ENCODE data around the gene DIS3L2. TPM values are rescaled to one million over a fixed set of nuclear protein-coding genes. Genes with fewer than 3 reads are reported as not detected.
"Not testable (repeated sequence)": the region's sequence is repeated elsewhere in the genome, so short reads cannot be mapped to it uniquely, and the experiment has no call there.

The DIS3L2 gene
- polyA plus RNA-seq, 3 donors = 31.3 to 35.4 (median 33.2) TPM

DNA sequence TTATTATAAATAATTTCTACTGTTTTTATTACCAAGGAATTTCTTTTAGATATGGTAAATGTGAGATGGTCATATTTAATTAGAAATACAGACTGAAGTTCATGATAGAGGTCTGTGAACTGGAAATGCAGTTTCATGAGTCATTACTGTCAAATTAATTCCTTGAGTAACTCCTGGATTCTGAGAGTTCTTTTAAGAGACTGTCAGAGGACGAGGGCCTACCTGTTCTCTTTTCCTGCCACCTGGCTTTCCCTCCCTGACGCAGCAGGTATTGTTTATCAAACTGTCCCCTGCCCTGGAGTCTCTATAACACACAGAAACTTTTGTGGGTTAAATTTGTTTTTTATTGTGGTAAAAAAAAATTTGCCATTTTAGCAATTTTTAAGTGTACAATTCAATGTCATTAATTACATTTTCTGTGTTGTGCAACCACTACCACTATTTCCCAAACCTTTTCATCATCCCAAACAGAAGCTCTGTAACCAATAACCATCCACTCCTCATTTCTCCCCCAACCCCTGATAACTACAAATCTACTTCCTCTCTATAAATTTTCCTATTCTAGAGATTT lies 142.6 kb downstream of the DIS3L2 start:
- DNase-seq (ENCODE audit: low read depth in 3 of 3, low spot score in 2 of 3) = no peak

DNA sequence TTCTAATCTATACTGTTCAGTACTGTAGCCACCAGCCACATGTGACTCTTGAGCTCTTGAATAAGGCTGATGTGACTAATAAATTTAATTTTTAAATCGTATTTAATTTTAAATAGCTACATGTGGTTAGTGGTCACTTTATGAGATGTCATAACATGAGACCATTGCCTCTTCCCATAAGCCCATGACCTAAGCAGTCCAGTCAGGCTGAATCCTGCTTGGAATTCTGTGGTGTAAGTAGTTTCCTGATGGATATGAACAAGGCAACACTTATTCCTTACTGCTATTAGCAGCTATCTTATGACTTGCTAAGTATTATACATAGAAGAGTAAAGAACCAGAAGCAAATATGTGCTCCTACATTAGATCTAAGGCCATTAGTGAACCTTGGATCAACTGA lies 150.0 kb downstream of the DIS3L2 start:
- DNase-seq (ENCODE audit: low read depth in 3 of 3, low spot score in 2 of 3) = no peak

DNA sequence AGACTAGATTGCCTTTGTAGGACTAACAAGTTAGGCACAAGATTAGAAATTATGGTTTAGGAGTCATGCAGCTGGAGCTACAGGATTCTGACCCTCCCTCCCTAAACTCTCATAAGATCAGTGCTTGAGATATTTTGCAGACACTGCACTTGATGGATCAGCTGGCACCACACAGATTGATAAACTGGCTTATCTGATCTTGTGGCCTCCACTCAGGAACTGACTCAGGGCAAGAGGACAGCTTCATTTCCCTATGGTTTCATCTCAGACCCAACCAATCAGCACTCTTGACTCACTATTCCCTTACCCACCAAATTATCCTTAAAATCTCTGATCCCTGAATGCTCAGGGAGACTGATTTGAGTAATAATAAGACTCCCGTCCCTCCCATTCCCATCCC lies 152.3 kb downstream of the DIS3L2 start:
- no peak for DNase-seq (ENCODE audit: low read depth in 3 of 3, low spot score in 2 of 3)

DNA sequence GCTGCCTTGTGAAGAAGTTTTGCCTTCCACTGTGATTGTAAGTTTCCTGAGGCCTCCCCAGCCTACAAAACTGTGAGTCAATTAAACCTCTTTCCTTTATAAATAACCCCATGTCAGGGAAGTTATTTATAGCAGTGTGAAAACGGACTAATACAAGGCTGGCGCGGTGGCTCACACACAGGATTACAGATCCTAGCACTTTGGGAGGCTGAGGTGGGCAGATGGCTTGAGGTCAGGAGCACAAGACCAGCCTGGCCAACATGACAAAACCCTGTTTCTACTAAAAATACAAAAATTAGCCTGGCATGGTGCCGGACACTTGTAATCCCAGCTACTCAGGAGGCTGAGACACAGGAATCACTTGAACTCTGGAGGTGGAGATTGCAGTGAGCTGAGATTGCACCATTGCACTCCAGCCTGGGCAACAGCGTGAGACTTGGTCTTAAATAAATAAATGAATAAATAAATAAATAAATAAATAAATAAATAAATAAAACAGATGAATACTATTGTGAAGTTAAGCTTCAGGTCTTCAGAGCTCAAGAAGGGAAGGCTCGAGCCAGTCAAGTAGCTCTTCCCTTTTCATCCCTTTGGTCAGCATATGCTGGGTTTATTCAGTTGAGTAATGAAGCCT lies 154.3 kb downstream of the DIS3L2 start:
- DNase-seq (ENCODE audit: low read depth in 3 of 3, low spot score in 2 of 3) = not testable (repeated sequence)

DNA sequence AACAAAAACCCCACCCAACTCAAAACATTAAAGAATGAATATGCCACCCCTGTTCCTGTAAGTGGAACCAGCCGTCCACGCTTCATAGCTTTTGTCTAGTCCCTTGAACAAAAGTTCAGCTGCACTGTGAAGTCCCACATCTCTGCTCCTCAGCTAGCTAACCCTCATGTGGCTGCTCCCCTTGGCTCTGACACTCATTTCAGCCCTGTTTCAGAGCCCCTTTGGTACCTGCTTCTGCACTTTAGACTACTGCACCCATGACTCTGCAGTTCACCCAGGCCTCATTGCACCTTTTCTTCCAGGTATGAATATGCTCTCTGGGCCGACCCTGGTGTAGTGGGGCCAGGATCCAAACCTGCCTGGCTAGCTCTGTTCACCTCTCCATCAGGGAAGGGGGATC lies 155.3 kb downstream of the DIS3L2 start:
- DNase-seq (ENCODE audit: low read depth in 3 of 3, low spot score in 2 of 3) = no peak

DNA sequence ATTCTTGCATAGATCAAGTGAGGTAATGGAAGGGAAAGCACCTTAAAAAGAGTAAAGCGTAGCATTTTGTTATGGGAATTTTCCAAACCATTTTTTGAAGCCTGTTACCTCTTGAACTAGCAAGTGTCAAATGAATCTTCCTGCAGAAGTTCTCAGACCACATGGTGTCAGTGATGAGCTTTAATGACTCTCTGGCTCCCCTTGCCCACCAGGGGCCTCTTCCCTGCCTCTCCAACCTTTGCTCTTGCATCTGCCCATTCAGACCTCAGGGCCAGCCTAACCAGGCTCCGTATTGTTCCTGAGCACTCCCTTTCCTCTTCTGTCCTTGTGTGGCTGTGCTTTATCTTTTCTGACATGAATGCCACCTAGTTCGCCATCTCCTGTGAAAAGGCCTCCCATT lies 155.9 kb downstream of the DIS3L2 start:
- no peak for DNase-seq (ENCODE audit: low read depth in 3 of 3, low spot score in 2 of 3)

DNA sequence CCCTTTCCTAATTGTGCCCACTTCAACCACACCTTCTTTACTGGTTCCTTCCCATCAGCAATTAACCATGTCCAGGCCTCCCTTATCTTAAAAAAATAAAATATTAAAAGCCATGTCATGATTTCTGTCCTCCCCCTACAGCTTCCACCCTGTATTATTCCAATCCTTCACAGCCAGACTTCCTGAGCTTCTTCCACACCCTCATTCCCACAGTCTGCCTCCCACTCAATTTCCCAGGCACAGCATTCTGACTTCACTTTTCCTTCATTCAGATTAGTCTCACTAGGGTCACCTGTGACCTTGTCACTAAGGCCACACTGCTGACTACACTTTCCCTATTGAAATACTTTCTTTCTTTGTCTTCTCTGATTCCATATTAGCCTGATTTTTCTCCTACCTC lies 159.4 kb downstream of the DIS3L2 start:
- no peak for DNase-seq (ENCODE audit: low read depth in 3 of 3, low spot score in 2 of 3)

DNA sequence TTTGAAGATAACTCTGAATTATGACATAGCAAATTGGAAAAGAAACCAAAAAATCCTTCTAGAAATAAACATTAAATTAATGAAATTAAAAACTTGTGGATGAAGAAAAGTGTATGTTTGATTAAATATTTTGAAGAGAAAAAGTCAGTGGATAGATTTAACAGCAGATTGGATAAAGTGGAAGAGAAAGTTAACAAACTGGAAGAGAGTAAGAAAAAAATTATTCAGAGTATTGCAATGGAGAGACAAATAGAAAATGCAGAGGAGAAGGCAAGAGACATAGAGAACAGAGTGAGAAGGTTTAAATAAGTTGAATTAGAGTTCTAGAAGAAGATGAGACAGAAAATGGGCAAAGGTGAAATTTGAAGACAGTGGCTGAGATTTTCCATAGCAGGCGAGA lies 162.8 kb downstream of the DIS3L2 start:
- no peak for DNase-seq (ENCODE audit: low read depth in 3 of 3, low spot score in 2 of 3)

DNA sequence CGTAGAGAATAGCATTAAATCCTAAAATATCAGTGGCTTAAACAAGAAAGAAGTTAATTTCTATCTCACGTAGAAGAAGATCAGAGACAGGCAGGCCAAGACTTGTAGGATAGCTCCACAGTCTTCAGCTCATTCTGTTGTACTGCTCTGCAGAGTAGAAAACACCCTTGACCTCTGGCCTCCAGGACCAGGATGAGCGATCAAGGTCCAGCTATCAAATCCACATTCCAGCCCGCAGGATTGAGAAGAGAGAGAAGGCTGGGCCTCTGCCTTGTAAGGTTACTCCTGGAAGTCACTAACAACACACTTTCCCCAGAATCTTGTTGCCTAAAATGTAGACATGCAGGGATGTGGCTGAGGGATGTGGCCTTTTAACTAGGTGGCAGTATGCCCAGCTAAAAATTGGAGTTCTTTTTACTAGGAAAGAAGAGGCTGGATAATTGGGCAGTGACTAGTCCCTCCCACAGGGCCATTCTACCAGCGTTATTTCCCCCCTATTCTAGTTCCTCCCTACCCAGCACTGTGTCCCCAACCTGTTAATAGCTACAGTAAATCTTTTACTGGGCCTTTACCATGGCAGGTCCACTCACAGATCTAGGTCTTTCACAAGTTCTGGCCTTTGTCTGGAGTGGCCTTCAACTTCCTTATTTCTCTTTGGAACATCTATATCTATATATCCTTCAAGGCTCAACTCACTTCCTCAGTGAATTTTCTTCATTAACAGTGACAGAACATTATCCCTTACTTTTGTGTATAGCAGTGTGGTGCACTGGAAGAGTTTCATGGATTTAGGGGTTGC lies 165.0 kb downstream of the DIS3L2 start:
- DNase-seq (ENCODE audit: low read depth in 3 of 3, low spot score in 2 of 3) = no peak

DNA sequence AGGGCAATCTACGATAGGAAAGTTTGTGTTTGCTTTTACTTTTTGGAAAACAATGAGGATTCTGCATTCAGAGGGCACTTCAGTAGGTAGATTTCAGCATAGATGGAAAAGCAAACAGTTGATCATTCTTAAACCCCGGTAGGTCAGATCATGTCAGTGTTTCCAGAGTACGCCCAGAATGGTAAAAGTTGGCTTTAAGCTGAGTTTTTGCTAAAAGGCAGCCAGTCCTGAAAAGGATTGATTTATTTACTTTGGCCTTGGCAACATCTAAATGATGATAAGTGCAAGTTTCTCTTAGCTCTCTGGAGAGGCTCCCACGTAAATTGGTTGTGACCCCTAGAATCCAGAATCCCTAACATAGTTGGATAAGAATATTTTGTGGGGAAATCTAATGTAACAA lies 168.0 kb downstream of the DIS3L2 start:
- DNase-seq (ENCODE audit: low read depth in 3 of 3, low spot score in 2 of 3) = no peak

DNA sequence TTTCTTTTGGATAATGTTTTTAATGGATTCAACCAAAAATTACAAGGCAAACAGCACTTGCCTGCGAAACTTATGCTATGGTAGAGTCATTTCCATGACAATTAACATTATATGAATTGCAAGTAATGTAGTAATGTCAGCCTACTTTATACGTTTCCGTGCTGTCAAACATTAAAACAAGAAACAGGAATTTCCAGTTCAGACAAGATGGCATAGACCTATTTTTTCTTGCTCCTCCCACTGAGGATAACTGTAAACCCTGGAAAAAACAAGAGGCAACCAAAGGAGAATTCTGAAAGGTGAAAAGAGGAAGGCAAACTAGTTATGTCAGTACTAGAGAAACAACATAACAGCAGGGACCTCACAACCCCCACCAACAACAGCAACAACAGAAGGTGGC lies 170.7 kb downstream of the DIS3L2 start:
- no peak for DNase-seq (ENCODE audit: low read depth in 3 of 3, low spot score in 2 of 3)

DNA sequence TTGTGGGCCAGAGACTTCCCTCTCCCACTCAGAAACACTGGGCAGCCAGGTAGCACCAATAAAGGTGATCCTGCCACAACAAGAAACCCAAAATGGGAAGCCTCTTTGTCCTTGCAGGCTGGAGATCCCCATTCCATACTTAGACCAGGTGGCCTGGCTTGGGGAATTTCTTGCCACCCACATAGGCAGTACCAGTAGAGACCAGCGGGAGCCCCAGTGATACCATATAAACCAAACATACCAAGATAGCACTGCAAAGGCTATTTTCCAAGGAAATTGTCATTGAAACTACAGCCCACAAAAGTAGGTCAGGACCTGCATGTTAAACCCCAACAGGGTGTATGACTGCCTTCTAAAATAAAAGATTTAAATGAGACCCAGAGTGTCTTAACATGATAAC lies 171.6 kb downstream of the DIS3L2 start:
- DNase-seq (ENCODE audit: low read depth in 3 of 3, low spot score in 2 of 3) = no peak

DNA sequence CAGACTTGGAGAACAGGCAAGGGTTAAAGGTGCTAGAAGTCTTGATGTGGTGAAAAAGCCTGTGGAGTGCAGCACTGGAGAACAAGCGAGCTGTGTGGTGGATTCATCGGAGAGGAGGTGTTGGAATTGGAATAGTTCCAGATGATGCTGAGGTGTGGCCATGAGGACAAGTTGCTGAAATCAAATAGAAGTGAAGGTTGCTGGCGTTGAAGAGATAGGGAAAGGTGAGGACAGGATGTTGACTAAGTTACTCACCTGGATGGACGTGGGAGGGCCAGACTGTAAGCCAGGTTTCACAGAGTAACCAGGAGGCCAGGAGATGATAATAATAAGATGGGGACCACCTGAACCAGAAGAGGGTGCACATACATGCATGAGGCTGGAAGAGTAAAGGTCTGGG lies 173.4 kb downstream of the DIS3L2 start:
- DNase-seq (ENCODE audit: low read depth in 3 of 3, low spot score in 2 of 3) = no peak

DNA sequence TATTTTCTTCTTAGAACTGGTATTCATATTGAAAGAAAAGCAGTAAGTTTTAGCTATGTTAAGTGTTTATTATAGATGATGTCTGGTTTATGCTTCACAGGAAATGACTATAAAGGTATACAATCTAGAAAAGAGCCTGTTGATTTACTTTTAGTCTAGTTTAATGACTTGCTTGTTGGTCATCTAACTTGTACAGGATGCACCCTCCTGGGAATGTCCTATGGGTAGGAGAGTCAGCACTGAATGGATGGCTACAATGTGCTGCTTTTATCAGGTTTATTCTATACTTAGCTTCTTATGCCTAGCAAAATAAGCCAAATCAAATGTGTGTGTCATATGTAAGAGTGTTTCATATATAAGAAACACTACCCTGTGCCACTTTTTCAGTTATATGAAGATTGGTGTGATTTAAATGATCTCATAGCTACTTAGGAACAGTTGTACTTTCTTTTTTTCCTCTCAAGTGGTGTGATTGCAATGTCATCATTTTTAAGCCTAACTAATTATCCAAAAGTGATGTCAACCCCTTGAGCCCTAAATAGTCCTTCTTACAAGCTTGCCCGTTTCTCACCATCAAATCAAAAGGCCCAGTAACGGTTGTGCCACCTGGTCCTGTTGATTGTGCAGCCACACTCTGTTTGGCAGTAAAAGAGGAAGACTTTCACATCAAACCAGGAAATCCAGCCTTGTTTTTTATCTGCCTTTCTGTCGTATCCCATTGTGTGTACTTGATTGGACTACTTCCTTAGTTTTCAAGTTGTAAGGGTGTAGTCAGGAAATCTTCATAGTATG lies 176.0 kb downstream of the DIS3L2 start:
- no peak for DNase-seq (ENCODE audit: low read depth in 3 of 3, low spot score in 2 of 3)

DNA sequence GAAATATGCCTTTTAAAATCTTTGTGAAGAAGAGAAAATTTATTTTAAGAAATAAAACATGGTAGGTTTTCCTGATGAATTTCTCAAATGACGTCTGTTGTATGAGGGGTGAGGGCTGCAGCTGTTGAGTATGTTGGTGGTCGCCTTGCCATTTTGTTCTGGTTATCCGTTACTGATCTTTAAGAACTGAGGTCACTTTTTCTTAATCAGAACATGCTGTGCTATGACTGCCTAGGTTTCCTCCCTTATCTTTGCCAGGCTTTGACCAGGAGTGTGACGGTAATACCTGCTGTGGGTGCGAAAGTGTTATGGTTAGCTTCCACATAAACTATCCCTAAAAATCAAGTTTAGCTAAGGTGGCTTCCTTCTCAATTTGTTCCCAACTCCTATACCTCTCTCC lies 176.9 kb downstream of the DIS3L2 start:
- DNase-seq (ENCODE audit: low read depth in 3 of 3, low spot score in 2 of 3) = no peak

DNA sequence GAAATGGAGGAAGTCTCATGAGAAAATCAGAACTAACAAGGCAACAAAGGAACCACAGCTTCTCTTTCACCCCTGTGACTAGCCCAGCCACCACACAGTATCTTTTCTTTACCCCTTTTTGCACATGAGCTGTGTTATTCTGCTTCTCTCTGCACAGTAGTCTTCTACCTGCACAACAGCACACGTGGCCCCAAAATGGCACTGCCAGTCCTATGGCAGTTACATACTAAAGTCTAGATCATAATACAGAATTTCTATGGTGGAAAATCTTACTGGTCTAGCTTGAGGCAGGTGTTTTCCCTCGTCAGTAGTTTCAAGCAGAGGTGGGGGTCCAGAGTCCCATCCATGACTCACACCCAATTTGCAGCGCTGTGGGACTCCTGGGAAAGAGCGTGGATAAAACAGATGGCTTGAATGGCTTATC lies 177.7 kb downstream of the DIS3L2 start:
- DNase-seq (ENCODE audit: low read depth in 3 of 3, low spot score in 2 of 3) = no peak

DNA sequence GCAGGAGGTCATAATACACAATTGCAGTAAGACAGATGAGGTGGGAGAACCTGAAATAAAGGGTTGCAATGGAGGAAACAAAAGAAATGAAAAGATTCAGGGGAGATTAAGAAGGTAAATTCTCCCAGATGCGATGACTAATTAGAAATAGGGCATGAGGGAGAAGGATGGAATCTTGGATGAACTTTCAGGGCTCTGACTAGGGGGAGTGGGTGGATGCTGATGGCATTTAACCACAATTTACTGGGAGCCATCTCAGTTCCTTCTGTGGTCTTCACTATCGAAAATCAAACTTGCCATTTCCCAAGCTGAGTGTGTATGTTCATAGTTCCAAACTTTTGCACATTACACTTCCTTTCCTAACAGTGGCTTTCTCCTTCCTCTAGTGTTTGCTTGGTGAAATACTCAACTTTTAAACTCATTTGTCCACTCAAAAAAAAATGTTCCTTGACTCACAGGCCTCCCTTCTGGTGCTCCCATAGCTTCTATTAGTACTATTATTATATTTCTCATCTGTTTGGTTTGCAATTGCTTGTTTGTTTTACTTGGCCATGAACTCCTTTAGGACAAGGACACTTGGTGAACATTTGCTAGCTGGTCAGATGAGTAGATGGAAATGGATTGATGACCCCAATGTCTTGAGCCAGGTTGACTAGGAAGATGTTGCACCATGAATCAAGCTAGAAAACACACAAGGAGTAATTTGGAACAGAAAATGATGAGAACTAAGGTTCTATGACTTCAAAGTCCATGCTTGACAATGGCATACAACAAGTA lies 178.5 kb downstream of the DIS3L2 start:
- no peak for DNase-seq (ENCODE audit: low read depth in 3 of 3, low spot score in 2 of 3)

DNA sequence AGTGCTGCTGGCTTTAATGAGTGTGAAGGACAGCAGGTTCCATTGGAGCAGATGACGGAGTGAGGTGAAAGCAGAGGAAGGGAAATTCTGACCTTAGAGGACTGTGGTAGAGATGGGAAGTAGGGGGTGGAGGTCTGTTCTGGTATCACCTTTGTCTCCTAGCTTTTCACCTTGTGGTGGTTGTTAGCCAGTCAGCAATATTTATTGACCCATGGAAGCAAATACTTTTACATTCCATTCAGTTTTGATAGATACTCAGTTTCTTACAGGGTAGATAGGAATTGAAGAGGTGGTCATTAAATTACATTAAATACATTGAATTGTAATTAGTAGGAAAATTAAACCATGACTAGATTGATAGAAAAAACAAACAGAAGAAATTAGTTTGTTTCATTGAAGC lies 180.1 kb downstream of the DIS3L2 start:
- DNase-seq (ENCODE audit: low read depth in 3 of 3, low spot score in 2 of 3) = no peak

DNA sequence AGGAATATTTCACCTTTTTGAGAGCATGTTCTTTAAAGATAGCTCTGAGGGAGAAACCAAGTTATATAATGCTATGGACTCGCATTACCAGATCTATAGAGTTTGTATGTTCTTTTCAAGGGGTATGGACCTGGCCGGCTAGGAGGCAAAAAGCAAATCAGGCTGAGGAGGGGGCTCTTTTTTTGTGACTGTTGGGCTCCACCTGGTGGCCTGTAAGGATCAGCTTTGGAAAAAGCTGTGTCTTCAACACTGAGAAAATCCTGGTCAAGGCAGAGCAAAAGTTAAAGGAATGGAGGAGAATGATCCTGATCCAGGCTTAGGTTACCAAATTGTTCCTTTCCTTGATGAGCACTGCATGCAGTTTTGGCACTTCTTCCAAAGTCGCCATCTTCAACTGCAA lies 180.5 kb downstream of the DIS3L2 start:
- no peak for DNase-seq (ENCODE audit: low read depth in 3 of 3, low spot score in 2 of 3)

DNA sequence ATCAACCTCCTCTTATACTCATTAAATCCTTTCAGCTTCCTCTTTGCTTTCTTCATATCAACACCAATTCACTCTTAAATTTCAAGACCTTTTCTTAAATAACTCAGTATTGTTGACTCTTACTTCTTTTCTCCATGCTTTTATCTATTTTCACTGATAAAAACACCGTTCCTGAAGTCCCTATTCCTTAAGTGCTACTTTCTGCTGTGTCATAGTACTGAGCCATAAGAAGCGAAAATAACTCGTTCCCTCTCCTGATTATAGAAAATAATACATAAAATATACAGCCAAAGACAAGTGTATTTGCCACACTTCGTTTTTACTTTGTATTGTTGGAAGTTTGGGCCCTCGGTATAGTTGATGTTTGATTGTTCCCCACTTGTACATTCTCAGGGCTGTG lies 181.0 kb downstream of the DIS3L2 start:
- no peak for DNase-seq (ENCODE audit: low read depth in 3 of 3, low spot score in 2 of 3)

DNA sequence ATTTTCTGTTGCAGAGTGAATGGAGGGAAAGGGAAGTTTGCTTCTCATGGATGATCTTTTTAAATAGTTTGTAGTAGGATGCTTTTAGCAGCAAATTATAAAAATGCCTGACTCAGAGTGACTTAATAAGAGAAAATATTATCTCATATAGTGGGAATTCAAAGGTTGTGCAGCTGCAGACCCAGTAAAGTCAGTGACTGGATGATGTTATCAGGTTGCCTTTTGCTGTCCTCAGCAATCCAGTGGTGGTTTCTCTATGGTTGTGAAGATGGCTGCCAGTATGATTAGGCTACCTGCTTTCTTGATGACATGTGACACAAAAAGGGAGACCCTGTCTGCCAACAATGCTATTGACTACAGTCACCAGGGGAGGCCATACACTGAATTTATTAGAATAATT lies 184.8 kb downstream of the DIS3L2 start:
- no peak for DNase-seq (ENCODE audit: low read depth in 3 of 3, low spot score in 2 of 3)

Data from right renal cortex interstitium (tissue), 3 donors.